Heart left ventricle (tissue), 13 donors: ENCODE results near the gene HSD3B7.

ENCODE experiments used
- POLR2A ChIP-seq, 2 donors: fragments of 450-650 bp; IDR thresholded peaks; one replicate each; pipeline ENCODE4 v1.6.1; 2017; ENCODE audit warnings: antibody characterized with exemption in 2 of 2, mild to moderate bottlenecking in 2 of 2, moderate library complexity in 2 of 2
- TF ChIP-seq, protein P1 (sequence below), 12 donors: fragments of 200-600 bp; sonication (generic) in 4 of 12; IDR thresholded peaks; one replicate each; pipeline versions ENCODE4 v1.5.0 to v1.8.0; 2018 to 2022; ENCODE audit warnings: antibody characterized with exemption in 12 of 12, mild to moderate bottlenecking in 5 of 12
- donor health status: ischemic (EF 13 %, LVEDD 7.1; RV severe dilation, severe dysfunction).
- donor health status: DM: no; HTN: yes; CAD: no.
- donor health status: DM: no; HTN: no; CAD: no.
- donor health status: ischemic (EF 25% LVEDD 6.9; RV normal size, moderate dysfunction).
- donor health status: ischemic (EF 25% LVEDD 5.7; RV mildly dilated, moderate dysfunction).
- donor health status: ischemic (EF 35%, LVEDD 5.7; RV mildly dilated, moderate dysfunction).
- donor health status: nonischemic (EF 11% LVEDD 7.7; RV severe dilation, severe dysfunction).
- donor health status: DM: yes; HTN: yes; CAD: no.
- donor health status: PGD.
- donor health status: ischemic (EF 29% LVEDD 5.4; RV normal size, mild dysfunction).
- donor health status: nonischemic (EF 23%, LVEDD 6.1; RV moderate dilation, normal function).

- TF ChIP-seq, protein P1, sequence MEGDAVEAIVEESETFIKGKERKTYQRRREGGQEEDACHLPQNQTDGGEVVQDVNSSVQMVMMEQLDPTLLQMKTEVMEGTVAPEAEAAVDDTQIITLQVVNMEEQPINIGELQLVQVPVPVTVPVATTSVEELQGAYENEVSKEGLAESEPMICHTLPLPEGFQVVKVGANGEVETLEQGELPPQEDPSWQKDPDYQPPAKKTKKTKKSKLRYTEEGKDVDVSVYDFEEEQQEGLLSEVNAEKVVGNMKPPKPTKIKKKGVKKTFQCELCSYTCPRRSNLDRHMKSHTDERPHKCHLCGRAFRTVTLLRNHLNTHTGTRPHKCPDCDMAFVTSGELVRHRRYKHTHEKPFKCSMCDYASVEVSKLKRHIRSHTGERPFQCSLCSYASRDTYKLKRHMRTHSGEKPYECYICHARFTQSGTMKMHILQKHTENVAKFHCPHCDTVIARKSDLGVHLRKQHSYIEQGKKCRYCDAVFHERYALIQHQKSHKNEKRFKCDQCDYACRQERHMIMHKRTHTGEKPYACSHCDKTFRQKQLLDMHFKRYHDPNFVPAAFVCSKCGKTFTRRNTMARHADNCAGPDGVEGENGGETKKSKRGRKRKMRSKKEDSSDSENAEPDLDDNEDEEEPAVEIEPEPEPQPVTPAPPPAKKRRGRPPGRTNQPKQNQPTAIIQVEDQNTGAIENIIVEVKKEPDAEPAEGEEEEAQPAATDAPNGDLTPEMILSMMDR (IDR thresholded peaks at IDR 0.05) = no peak
- no peak for TF ChIP-seq POLR2A (IDR thresholded peaks at IDR 0.05)
These were observed 42.6 kb upstream of the HSD3B7 start for GRCh38 chr16:30942426-30942806.
